Upper lobe of left lung (tissue), 6 donors: Measurements from ENCODE around the gene TMEM134. TPM values are rescaled to one million over a fixed set of nuclear protein-coding genes. Genes with fewer than 3 reads are reported as not detected.

Source experiments
- ATAC-seq, 2 donors: fragments of 200-7000 bp; cut with Tn5 transposase; one replicate each; pipeline ENCODE4 v1.9.1; 2022; ENCODE audit warnings: mild to moderate bottlenecking in 2 of 2, moderate library complexity in 2 of 2; ENCODE audit not compliant: low FRiP score in 2 of 2
- DNase-seq, 2 donors: peaks; one replicate each; pipeline ENCODE4 v3.0.0-alpha.2; 2019 to 2020
- H3K27ac ChIP-seq, 4 donors: fragments of 200-600 bp; sonication (generic); one replicate each; pipeline ENCODE4 v1.5.1; 2016 to 2019
- H3K27me3 ChIP-seq, 4 donors: fragments of 200-600 bp; sonication (generic); one replicate each; pipeline ENCODE4 v1.5.1; 2017 to 2019
- H3K36me3 ChIP-seq, 4 donors: fragments of 200-600 bp; sonication (generic); one replicate each; pipeline ENCODE4 v1.5.1; 2016 to 2019
- H3K4me1 ChIP-seq, 4 donors: fragments of 200-600 bp; sonication (generic); one replicate each; pipeline ENCODE4 v1.5.1; 2018 to 2019
- H3K4me3 ChIP-seq, 4 donors: fragments of 200-600 bp; sonication (generic); one replicate each; pipeline ENCODE4 v1.5.1; 2017 to 2019; ENCODE audit warnings: mild to moderate bottlenecking in 2 of 4, moderate library complexity in 1 of 4
- H3K9me3 ChIP-seq, 4 donors: fragments of 200-600 bp; sonication (generic); one replicate each; pipeline ENCODE4 v1.5.1; 2018 to 2019
- EP300 ChIP-seq, 4 donors: sonication (generic); formaldehyde crosslinking; IDR thresholded peaks; one replicate each; pipeline ENCODE4 v1.5.1; 2017; ENCODE audit warnings: antibody characterized with exemption in 4 of 4, control low read depth in 2 of 4
- POLR2A ChIP-seq, 4 donors: fragments of 450-650 bp; IDR thresholded peaks; one replicate each; pipeline ENCODE4 v1.5.1; 2016 to 2017; ENCODE audit warnings: antibody characterized with exemption in 4 of 4, mild to moderate bottlenecking in 2 of 4
- POLR2AphosphoS5 ChIP-seq, 2 donors: sonication (generic); formaldehyde crosslinking; IDR thresholded peaks; one replicate each; pipeline ENCODE4 v1.5.1; 2017; ENCODE audit warnings: antibody characterized with exemption in 2 of 2
- WGBS, 2 donors: methylation state at CpG; one replicate each; pipeline ENCODE4 v1.1.5; 2017 to 2018; 5-methylcytosine and 5-hydroxymethylcytosine counted together
- total RNA-seq, 6 donors: library from RNA; depleted of rRNA in 4 of 6; stranded (reverse); fragments of >200 nt in 4 of 6; gene quantifications; one replicate each; pipeline versions ENCODE4 v1.1.0 to v1.2.1, GENCODE V29; 2016 to 2021
- TF ChIP-seq, protein P1 (sequence below), 6 experiments: fragments of 450-650 bp in 4 of 6; fragments of 200-600 bp in 2 of 6; sonication (generic) in 2 of 6; IDR thresholded peaks; one replicate each; pipeline ENCODE4 v1.5.1; 2016 to 2019; ENCODE audit warnings: antibody characterized with exemption in 6 of 6
- donor health status: DM: no; HTN: no; CAD: no; lungs with moderate emphysema.
- donor health status: DM: no; HTN: yes; CAD: no; lungs with severe emphysema.

Gene TMEM134
- total RNA-seq, 6 donors from 2014 or later = 51.2 to 102 (median 75.2) TPM

DNA sequence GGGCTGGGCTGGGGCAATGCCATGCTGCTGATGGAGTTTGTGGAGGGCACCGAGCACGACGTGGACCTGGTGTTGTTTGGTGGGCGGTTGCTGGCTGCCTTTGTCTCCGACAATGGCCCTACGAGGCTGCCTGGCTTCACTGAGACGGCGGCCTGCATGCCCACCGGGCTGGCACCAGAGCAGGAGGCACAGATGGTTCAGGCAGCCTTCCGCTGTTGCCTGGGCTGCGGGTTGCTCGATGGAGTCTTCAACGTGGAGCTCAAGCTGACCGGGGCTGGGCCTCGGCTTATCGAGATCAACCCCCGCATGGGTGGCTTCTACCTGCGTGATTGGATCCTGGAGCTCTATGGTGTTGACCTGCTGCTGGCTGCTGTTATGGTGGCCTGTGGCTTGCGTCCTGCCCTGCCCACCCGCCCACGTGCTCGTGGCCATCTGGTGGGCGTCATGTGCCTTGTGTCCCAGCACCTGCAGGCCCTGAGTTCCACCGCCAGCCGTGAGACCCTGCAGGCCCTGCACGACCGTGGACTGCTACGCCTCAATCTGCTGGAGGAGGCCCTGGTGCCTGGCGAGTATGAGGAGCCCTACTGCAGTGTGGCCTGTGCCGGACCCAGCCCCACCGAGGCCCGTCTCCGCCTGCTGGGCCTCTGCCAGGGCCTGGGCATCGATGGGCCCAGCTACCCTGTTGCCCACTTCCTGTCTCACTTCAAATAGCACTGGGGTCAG, 45.0 kb downstream of the TMEM134 start:
- no peaks in the 10 kb centered on the region for H3K27me3 ChIP-seq
- peaks cover 24 to 35% (median 26%) of the 10 kb centered on the region in 4 donors for H3K4me1 ChIP-seq
- TF ChIP-seq, protein P1, sequence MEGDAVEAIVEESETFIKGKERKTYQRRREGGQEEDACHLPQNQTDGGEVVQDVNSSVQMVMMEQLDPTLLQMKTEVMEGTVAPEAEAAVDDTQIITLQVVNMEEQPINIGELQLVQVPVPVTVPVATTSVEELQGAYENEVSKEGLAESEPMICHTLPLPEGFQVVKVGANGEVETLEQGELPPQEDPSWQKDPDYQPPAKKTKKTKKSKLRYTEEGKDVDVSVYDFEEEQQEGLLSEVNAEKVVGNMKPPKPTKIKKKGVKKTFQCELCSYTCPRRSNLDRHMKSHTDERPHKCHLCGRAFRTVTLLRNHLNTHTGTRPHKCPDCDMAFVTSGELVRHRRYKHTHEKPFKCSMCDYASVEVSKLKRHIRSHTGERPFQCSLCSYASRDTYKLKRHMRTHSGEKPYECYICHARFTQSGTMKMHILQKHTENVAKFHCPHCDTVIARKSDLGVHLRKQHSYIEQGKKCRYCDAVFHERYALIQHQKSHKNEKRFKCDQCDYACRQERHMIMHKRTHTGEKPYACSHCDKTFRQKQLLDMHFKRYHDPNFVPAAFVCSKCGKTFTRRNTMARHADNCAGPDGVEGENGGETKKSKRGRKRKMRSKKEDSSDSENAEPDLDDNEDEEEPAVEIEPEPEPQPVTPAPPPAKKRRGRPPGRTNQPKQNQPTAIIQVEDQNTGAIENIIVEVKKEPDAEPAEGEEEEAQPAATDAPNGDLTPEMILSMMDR (IDR thresholded peaks at IDR 0.05) = no peak
- TF ChIP-seq POLR2A (IDR thresholded peaks at IDR 0.05) (no peak), EP300 (IDR thresholded peaks at IDR 0.05) (no peak), POLR2AphosphoS5 (IDR thresholded peaks at IDR 0.05) (no peak)
- H3K9me3 ChIP-seq = no peaks in the 10 kb centered on the region
- H3K4me3 ChIP-seq = no peak overlapping the region
- no peaks in the 10 kb centered on the region for H3K36me3 ChIP-seq
- DNase-seq = peak in 1 of 2 donors; percentile 68
- WGBS, 2 donors = 84% methylated on average over 25 of the region's 34 CpGs; no CpG with 5 or more reads in 1 of the 2 donors
- no peak for ATAC-seq
- no peak overlapping the region for H3K27ac ChIP-seq

DNA sequence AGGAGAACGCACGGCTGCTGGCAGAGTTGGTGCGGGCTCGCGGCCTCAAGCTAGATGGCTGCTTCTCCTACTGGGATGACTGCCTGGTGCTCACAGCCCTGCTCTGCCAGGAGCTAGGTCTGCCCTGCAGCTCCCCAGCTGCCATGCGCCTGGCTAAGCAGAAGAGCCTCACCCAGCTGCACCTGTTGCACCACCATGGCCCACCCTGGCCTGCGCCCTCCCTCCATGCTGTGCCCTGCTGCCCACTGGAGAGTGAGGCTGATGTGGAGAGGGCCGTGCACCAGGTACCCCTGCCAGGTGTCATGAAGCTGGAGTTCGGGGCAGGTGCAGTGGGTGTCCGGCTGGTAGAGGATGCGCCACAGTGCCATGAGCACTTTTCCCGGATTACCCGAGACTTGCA, 45.6 kb downstream of the TMEM134 start:
- TF ChIP-seq POLR2AphosphoS5 (IDR thresholded peaks at IDR 0.05) = no peak
- no peak for TF ChIP-seq EP300 (IDR thresholded peaks at IDR 0.05)
- TF ChIP-seq, protein P1 (IDR thresholded peaks at IDR 0.05) = no peak
- no peak for TF ChIP-seq POLR2A (IDR thresholded peaks at IDR 0.05)
- Histone ChIP-seq H3K4me1 (peaks cover 27 to 37% (median 28%) of the 10 kb centered on the region in 4 donors), H3K27me3 (no peaks in the 10 kb centered on the region), H3K36me3 (no peaks in the 10 kb centered on the region), H3K27ac (no peak overlapping the region), H3K9me3 (no peaks in the 10 kb centered on the region), H3K4me3 (no peak overlapping the region)
- ATAC-seq = no peak
- peak in 1 of 2 donors; percentile 60 for DNase-seq
- 94% methylated on average over 9 of the region's 13 CpGs; no CpG with 5 or more reads in 1 of the 2 donors for WGBS, 2 donors

DNA sequence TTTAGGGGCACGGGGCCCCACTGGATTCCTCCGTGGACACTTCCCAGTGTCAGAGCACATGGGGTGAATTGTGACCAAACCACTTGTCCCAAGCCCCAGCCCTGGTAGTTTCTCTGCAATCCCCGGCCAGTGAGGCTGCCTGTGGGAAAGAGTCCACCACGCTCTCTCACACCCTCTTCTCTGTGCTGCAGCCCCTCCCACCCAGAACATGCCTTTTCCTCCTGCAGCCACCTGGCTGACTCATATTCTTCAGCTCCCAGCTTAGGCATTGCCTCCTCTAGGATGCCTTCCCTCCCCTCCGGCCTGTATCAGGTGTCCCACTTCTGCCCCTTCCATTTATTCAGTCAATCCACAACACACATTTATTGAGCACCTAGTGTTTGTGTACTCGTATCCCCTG, 46.2 kb downstream of the TMEM134 start:
- DNase-seq (no peak), ATAC-seq (no peak)
- TF ChIP-seq EP300 (IDR thresholded peaks at IDR 0.05) = no peak
- no peak for TF ChIP-seq POLR2A (IDR thresholded peaks at IDR 0.05)
- TF ChIP-seq POLR2AphosphoS5 (IDR thresholded peaks at IDR 0.05) = no peak
- TF ChIP-seq, protein P1 (IDR thresholded peaks at IDR 0.05) = no peak
- no peaks in the 10 kb centered on the region for H3K27me3 ChIP-seq
- peaks cover 29 to 41% (median 30%) of the 10 kb centered on the region in 4 donors for H3K4me1 ChIP-seq
- H3K4me3 ChIP-seq = no peak overlapping the region
- WGBS, 2 donors = 61 to 71% methylated on average over 6 of the region's 6 CpGs
- H3K9me3 ChIP-seq = no peaks in the 10 kb centered on the region
- no peak overlapping the region for H3K27ac ChIP-seq
- H3K36me3 ChIP-seq = no peaks in the 10 kb centered on the region

- Histone ChIP-seq H3K4me1 (peaks cover 31 to 44% (median 32%) of the 10 kb centered on the region in 4 donors), H3K27me3 (no peaks in the 10 kb centered on the region), H3K27ac (peak overlapping the region; percentile 83 to 90 (median 88)), H3K36me3 (no peaks in the 10 kb centered on the region), H3K9me3 (no peaks in the 10 kb centered on the region), H3K4me3 (peak overlapping the region in 3 of 4 donors; percentile 52 to 82 (median 78))
- TF ChIP-seq POLR2A (IDR thresholded peaks at IDR 0.05) (no peak), POLR2AphosphoS5 (IDR thresholded peaks at IDR 0.05) (no peak), EP300 (IDR thresholded peaks at IDR 0.05) (no peak)
- TF ChIP-seq, protein P1 (IDR thresholded peaks at IDR 0.05) = no peak
- ATAC-seq = peak in 1 of 2 donors; percentile 41
- no peak for DNase-seq
- 74 to 85% methylated on average over 16 to 19 of the region's 22 CpGs for WGBS, 2 donors
Observed at GRCh38 chr11:67421430-67422031, 47.5 kb downstream of the TMEM134 start.
